Measurements from ENCODE around the gene RIMKLA.

RIMKLA gene, protein sequence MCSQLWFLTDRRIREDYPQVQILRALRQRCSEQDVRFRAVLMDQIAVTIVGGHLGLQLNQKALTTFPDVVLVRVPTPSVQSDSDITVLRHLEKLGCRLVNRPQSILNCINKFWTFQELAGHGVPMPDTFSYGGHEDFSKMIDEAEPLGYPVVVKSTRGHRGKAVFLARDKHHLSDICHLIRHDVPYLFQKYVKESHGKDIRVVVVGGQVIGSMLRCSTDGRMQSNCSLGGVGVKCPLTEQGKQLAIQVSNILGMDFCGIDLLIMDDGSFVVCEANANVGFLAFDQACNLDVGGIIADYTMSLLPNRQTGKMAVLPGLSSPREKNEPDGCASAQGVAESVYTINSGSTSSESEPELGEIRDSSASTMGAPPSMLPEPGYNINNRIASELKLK

DNA sequence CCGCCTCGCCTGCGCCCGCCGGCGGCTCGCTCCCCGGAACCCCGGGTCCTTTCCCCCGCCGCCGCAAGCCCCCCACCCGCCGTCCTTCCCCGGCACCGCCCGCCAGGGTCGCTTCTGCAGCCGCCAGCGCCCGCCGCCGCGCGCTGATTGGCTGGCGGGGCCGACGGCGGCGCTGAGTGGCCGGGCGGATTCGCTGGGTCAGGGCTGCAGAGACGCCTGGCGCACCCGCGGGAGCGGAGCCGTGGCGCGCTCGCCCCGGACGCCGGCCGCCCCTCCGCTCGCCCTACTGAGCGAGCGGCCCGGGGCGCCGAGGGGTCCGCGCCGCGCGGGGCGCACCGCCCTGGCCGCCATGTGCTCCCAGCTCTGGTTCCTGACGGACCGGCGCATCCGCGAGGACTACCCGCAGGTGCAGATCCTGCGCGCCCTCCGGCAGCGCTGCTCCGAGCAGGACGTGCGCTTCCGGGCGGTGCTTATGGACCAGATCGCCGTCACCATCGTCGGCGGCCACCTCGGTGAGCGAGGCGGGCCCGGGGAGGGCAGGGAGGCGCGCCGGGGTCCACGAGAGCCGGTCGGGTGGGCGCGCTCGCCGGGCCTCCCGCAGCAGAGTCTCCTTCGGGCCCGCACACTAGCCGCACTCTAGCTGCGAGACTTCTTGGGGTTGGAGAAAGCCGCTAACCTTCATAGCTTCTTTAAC lies at the start of gene RIMKLA:
RIMKLA (plus strand) TSS at position 207 of the 694 bp plus-strand sequence; CDS start at position 350, 143 bp downstream.
- peak; percentile 81 for DNase-seq

DNA sequence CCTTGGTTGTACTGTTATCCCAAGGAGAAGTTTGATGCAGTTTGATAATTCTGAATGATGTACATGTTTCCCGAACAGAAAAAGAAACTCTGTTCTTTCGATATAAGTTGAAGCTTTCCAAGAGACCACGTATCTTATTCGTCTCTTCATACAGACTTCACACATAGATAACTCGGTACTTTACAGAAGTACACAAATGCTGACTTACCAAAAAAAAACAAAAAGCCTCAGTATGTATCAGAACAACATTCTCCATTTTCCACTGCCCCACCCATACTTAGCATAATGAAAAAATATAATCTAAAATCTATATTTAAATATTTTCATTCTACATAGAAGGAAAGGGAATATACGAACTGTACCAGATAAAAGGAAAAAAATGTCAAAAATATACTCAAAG lies 47.7 kb upstream of the RIMKLA start:
- no peak for DNase-seq

DNA sequence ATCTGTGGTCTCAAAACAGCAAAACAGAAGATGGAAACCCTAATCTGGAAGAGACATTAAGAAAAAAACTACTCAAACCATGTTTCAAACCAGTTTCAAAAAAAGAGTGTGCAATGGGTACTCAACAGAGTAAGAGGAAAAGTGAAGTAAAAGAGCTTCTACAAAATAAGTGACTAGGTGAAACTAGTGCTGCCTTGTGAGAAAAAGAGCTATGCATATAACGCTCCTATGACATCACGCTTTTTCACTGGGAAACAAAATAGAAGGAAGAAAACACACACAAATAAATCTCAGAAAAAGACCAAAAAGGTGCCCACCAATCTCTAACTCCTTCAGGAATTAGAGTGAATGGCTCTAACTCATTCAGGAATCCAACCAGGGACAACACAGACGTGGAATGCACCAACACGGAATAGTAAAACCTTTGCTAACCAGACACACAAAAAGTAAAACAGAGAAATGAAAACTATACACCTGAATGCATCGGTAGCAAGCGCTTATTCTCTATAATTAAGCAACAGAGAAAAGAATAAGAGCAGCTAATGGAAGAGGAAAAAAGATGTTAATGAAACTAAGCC lies 46.8 kb upstream of the RIMKLA start:
- DNase-seq, result peak; percentile 18

DNA sequence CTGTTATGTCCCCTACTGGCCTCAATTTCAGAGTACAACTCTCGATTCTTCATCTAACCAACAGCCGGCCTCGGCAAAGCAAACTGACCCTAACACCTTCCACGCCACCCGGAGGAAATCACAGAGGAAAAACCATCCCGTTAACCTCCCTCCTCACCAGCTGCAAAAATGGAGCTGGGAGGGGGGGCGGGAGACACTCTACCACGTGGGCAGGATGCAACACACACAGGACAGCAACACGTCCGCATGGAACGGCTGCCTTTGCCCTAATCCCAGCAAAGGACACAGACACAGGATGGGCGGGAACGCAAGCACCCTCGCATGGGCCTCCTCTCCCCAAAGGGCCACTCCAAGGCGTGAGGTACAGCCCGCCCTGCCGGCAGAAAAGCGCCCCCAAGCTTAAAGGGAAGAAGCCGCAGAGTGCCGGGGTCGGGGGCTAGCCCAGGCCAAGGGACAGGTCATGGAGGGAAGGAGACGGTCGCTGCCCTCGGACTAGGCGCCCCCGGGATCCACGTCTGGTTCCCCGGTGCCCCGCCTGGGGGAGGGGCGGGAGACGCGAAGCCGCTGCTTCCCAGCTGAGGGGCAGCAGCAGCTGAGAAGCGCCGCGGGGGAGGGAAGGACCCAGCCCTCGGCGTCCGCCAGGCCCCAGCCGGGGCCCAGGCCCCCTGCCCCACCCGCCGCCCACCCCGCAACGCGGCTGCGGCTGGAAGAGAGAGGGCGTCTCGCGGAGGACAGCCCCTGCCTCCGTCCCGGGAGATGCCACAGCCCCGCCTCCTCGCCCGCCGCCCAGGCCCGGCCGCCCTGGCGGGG lies 46.1 kb upstream of the RIMKLA start:
- DNase-seq, result peak; percentile 81

DNA sequence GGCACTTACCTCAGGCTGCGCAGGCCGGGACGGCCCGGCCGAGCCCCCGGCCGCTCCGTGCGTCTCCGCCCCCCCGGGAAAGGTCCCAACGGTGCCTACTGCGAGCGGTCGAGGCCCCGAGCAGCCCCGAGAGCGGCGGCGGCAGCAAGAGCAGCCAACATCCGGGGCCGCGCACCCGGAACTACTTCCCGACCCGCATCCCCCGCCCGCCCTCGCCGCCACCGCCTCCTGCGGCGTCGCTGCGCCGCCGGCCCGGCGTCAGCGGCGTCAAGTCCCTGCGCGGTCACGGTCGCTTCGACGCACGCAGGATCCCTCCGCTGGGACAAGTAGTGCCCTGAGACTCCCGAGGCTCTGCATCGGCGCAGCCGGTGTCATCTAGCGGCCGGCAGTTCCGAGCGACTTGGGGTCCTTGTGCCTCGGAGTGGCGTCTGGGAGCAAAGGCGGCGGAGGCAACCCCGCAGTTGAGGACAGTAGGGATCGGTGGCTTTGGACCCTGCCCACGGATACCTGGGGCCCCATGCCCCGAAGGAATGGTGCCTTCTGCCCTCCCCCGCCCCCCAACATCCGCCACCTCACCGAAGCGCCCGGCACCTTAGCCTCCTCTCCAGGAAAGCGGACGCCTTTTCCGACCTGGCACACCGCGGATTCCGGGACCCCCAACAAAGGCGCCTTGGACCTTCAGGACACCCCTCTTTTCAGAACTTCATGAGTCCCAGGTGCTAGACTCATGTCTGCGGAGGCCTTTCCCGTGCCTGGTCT lies 45.4 kb upstream of the RIMKLA start, which contains the start of gene FOXJ3:
FOXJ3 (minus strand) TSS at position 186 of the 759 bp plus-strand sequence. CDS start 24,142 bp downstream, outside the sequence.
- DNase-seq, result peak; percentile 93

DNA sequence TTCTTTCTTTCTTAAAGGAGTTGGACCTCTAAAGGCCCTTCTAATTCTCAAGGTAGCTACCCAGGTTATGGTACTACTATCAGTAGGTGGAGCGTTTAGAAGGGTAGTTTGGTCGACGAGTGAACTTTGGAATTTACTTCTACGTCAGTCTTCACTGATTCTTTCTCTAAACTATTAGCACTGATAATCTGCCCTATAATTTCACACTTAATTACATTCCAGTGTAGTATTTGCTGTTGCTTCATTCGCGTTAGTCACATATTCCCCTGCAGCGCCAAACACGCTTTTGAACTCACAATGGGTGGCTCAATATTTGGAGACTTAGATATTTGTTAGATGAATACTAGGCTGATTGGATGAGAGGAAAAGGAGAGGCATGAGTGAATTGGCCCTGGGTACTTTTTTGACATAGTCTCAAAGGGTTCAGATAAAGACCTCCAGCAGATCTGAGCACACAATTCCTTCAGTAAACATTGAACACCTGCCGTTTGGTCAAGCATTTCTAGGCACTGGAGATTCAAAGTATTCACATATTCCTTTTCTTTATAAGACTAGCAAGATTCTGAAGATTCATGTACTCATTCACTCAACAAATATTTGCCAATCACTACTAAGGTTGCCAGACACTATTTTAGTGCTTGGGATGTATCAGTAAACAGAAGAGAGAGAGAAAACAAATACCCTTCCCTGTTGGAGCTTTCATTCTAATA lies 44.6 kb upstream of the RIMKLA start:
- DNase-seq, result no peak

DNA sequence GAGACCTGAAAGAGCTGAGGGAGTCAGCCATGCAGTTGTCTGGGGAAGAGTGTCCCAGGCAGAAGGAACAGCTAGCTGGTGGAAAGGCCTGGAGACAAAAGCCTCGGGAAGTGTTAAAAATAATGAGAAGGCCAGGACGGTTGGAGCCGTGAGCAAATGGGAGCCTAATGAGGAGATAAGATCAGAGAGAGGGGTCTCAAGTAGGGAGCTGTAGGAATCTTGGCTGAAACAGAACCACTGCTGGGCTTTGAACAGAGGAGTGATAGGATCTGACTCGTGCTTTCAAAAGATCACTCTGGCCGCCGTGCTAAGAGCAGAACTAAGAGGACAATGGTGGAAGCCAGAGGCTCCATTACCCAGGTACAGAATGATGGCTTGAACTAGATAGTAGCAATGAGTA lies 43.6 kb upstream of the RIMKLA start:
- no peak for DNase-seq

DNA sequence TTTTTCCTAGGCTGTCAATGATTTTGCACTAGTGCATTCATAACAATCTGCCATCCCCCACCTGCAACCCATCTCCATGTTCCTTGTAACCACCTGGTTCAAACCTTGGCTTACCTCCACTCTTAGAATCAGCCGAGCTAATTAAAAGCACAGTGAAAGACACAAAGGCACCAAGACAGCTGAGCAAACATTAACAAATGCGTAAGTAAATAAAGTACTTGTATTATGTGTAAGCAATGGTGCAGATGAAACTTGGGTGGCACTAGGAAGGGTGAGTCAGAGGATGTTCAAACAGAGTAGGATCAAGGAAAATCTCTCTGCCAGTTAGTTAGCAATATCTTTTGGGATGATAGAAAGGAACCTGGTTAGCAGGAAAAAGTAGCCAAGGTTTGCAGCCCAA lies 40.5 kb upstream of the RIMKLA start:
- DNase-seq, result no peak

DNA sequence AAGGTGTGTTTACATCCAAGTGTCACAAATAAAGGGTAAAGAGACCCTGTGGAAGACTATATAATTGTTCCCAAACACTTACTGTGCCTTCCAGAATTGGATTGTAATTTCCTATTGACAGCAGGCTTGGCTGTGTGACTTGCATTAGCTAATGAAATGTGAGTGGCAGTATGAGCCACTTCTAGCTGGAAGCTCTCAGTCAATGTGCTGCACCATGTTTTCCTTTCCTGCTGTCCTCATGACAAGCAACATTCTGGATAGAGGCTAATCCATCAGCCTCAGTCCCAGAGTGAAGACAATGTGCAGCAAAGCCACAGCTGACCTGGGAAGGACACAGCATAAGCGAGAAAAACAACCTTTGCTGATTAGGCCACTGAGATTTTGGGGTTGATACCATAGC lies 39.7 kb upstream of the RIMKLA start:
- no peak for DNase-seq

DNA sequence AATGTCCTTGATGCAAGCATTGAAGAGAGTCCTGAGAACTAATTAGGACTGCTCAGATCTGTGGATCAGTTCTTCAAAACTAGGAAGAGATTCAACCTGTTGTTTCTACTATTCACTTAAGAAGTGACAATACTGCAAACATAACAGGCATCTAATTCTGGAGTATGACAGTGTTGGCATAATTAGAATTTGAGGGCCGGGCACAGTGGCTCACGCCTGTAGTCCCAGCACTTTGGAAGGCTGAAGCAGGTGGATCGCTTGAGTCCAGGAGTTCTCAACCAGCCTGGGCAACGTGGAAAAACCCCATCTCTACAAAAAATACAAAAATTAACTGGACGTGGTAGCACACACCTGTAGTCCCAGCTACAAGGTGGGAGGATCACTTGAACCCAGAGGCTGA lies 37.5 kb upstream of the RIMKLA start:
- no peak for DNase-seq

DNA sequence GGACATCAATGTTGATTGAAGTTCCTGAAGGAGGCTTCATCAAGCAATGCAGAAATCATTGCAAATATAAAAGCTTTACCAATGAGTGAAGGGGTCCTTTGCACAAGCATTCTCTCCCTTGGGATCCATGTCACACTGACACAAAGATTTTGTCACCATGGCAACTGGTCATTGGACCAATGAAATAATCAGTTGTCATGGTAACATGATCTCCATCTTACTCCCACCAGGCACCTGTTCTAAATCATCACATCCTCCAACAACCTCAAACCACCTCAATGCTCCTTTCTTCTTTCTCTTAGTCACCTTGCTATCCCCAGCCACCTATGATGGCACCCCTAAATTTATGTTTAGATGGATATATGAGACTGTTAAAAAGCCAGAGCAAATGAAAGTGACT lies 32.1 kb upstream of the RIMKLA start:
- DNase-seq, result peak; percentile 72

DNA sequence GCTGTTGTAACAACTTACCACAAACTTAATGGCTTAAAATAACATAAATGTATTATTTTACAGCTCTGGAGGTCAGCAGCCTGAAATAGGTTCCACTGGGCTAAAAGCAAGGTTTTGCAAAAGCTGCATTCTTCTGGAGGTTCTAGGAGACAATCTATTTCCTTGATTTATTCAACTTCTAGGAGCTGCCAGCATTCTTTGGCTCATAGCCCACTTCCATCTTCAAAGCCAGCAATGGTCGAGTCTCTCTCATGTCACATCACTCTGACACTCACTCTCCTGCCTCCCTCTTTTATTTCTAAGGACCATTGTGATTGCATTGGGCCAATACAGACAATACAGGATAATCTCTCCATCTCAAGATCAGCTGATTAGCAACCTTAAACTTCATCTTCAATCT lies 30.5 kb upstream of the RIMKLA start:
- no peak for DNase-seq

DNA sequence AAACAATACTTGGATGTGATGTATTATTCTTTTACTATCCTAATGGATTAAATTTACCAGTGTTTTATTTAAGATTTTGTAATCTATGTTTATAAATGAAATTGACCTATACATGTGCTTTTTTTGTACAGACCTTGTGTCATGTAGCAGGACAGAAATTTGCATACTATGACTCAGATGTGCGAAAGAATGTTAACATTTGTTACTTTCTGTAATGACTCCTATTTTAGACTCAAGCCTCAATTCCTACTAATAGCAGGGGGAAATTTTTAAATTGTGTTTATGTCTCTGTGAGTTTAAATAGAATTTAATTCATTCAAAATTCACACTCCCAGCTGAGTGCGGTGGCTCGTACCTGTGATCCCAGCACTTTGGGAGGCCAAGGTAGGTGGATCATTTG lies 21.8 kb upstream of the RIMKLA start:
- no peak for DNase-seq

DNA sequence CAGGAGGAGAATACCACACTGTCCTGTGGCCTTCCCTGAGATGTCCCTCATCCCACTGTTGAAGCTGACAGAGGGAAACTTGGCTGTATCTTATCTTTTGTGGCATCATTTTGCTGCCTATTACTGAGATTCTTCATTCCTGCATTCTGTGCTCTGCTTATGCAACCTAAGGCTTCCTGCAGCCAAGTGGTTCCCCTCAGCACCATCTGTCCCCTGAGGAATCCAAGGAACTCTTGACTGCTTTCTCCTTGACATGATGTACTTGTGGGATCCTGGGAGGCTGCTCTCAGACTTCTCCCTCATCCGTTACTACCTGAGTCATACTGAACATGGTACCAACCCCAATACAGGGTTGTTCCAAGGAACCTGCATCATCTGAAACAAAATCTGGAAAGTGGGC lies 21.1 kb upstream of the RIMKLA start:
- DNase-seq, result no peak

DNA sequence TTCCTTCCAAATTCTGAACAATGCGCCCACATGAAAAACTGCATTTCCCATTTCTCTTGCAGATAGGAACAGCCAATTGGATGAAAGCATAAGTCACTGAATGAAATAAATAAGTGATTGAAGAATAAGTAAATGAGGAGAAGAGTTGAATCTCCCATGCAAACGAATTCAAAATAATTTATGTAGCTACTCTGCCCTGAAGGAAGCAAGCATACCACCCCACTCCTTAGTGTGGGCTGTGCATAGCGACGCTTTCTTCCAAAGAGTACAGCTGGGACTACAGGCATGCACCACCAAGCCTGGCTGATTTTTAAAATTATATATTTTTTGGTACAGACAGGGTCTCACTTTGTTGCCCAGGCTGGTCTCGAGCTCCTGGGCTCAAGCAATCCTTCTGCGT lies 16.5 kb upstream of the RIMKLA start:
- DNase-seq, result no peak

DNA sequence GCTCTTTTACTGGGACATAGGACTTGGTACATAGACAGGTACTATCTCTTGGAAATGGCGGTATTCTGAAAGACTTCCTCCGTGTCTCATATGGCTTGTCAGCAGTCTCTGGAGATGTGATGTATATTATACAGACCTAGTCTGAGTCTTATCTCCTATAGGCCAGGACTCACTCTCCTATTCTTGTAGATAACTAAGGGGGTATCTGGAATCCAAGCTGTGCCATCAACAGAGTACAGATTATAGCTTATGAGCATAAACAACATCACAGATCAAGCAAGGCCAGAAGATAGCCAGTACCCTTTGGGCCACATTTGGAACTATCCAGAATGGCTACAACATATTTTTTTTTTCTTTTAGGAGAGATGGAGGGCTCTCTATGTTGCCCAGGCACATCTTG lies 16.1 kb upstream of the RIMKLA start:
- DNase-seq, result no peak

DNA sequence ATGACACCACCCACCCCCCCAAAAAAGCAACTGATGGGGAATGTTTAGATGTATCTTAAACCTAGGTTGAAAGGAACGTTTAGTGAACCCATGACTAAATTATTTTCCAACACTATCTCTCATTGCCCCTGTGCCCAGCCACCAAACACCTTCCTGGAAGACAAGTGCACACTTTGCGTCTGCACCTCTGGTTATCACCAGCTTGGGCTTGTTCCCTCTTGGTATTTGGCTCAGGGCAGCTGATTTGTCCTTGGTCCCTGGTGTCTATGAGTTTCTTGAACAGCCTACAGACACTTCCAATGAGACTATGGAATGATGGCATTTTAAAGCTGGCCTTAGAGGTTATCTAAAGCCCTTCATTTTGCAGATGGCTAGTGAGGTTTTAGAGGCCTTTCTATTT lies 15.5 kb upstream of the RIMKLA start:
- DNase-seq, result no peak

DNA sequence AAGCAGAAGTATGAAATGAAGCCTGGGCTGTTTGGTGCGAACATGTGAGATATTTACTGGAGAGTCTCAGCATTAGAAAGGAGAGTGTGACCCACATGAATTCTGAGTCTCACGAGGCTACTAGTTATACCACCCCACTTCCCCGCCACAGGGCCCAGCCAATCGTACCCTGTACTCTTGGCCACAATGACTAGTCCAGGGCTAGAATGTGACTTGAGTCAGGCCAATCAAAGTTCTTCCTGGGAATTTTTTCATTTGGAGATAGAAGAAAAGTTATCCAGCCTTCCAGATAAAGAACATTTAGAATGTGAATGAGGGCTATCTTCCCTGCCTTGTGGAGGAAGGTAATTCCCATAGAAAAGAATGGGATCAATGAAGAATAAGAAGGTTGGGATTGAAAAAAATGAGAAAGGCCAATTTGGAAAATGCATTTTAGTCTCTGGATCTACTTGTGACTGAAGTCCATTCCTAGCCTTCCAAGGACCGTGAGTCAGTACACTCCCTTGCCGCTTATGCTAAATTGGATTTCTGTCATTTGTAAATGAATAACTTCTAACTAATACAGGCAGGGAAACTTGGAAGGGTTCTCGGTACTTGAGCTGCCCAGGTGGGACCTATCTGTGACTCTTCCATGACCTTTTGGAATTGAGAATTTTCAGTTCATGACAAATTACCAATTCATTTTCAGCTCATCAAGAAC lies 12.3 kb upstream of the RIMKLA start:
- no peak for DNase-seq

DNA sequence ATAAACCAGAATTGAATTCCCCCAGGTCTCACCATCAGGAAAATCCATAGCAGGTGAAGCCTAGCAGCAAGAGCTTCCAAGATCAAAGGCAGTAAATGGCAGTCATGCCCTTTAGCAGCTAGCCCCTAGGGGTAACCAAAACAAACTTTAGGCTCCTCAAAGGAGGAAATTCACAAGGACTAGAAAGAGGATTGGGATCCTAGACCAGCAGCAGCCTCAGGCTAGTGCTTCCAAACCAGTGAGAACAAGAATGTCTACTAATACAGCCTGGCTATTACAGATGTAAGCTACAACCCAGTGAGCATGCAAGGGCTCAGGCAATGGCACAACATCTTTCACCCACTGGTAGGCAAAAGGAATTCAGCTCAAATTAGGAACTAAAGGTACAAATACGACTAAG lies 11.1 kb upstream of the RIMKLA start:
- DNase-seq, result no peak

DNA sequence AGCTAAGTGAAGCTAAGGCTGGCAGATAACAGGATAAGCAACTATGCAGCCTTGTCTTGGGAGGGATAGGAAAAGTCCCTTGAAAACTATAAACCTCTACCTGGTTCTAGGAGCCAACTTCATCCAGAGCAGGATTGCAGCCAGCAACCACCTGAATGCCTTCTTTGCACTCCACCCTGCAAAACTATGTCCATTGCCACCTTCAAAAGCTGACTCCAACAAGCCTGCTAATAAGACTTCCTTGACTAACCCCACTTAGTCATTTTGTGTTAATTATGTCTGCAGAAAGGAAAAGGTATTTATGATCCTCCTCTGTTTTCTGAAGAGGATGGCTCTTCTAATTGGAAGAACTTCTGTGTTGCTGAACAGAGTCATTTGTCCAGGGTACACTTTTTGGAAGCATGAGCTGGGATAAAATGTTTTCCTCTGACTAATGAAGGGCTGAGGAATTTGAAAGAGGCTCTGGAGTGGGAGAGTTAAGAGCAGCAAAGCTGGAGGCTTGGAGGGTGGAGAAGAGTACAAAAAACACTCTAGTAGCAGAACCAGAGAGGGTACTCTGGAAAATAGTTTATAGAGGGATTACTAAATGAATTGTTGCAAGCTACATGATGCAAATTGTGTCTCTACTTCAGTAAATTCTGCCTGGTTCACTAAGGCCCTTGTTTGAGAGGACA lies 9.6 kb upstream of the RIMKLA start:
- no peak for DNase-seq
